GM19372 (cell line): ENCODE measurements around the gene CCR4.
A peak's percentile ranks its signal among the peaks of the same experiment; 100 is the strongest.
"Not testable (repeated sequence)": the region's sequence is repeated elsewhere in the genome, so short reads cannot be mapped to it uniquely, and the experiment has no call there.

Source experiments
- ATAC-seq: cut with Tn5 transposase; IDR thresholded peaks from one replicate; pipeline ENCODE4 v1.9.1; 2021; ENCODE audit warnings: mild to moderate bottlenecking, low read depth, moderate library complexity; ENCODE audit not compliant: unreplicated experiment

The CCR4 gene

DNA sequence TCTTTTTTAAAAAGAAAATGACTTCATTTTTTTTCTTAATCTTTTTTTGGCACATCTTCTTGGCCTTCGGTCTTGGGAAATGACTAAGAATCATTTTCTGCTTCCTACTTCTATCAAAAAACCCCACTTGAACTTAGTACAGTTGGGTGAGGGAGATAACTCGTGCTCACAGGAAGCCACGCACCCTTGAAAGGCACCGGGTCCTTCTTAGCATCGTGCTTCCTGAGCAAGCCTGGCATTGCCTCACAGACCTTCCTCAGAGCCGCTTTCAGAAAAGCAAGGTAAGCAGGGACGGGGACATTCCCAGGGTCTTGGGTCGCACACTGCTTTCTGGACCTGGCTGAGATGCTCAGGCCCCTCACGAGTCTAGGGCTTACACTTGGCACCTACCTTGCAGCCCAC lies at the start of gene CCR4:
Gene CCR4, plus strand, starts transcription at position 235 of the 402 bp plus-strand sequence. CDS start 1,779 bp downstream, outside the sequence.
- no peak for ATAC-seq

DNA sequence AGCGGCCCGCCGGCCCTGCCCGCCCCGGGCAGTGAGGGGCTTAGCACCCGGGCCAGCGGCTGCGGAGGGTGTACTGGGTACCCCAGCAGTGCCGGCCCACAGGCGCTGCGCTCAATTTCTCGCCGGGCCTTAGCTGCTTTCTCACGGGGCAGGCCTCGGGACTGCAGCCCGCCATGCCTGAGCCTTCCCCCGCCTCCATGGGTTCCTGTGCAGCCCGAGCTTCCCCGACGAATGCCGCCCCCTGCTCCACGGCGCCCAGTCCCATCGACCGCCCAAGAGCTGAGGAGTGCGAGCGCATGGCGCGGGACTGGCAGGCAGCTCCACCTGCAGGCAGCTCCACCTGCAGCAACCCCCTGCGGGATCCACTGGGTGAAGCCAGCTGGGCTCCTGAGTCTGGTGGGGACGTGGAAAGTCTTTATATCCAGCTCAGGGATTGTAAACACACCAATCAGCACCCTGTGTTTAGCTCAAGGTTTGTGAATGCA lies 48.5 kb upstream of the CCR4 start:
- not testable (repeated sequence) for ATAC-seq

DNA sequence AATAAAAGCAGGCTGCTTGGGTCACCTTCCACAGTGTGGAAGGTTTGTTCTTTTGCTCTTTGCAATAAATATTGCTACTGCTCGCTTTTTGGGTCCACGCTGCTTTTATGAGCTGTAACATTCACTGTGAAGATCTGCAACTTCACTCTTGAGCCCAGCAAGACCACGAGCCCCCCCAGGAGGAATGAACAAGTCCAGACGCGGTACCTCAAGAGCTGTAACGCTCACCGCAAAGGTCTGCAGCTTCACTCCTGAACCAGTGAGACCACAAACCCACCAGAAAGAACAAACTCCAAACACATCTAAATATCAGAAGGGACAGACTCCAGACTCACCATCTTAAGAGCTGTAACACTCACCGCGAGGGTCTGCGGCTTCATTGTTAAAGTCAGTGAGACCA lies 47.5 kb upstream of the CCR4 start:
- ATAC-seq: no peak

DNA sequence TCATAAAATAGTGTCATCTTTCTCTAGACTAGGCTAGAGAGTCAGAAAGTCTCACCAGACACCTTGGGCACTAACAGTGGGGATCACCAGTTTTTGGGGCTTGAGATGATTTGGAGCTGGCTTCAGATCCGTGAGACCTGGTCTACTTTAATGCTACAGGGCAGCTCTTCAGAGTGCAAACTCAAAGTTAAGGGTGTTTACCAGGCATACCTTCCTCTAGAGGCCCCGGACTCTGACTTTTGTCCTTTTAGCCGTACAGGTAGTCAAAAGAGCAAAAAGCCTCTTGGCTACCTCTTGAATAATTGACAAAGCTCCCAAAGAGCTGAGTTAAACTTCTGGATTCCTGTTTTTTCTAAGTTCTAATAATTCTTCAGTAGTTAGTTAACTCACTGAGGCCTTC lies 41.4 kb upstream of the CCR4 start:
- no peak for ATAC-seq

DNA sequence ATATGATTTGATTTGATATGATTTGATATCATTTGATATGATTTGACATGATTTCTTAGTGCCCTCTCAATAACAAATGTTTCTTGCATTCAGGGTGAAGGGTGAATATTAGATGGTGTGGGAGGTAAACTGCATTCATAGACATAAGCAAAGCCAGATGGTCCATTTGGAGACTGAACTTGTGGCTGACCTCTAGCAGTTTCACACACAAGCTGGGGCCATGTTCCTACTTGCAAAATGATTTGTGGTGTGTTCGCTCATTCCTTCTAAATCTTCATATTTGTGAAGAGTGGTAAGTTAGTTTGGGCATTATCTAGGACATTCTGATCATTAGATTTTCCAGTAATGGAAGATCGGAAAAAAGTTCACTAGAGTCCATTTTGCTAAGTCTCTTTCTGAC lies 40.5 kb upstream of the CCR4 start:
- ATAC-seq: no peak

DNA sequence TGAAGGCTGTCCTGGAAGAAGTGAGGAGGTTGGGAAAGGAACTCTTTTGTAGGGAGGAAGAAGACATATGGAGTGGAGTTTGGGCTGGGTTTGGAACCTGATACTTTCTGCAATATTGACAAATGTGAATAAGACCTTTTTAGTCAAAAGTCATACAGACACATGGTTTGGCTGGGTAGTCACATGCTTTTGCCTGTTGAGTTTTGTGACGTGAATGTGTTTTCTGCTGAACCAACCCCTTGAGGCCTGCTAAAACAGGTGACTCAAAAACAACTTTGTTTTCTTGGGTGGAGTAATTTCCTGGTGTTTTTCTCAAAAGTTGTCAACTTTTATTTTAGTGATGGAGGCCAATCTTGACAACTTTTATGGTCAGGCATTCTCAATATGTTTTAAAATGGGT lies 39.4 kb upstream of the CCR4 start:
- no peak for ATAC-seq

DNA sequence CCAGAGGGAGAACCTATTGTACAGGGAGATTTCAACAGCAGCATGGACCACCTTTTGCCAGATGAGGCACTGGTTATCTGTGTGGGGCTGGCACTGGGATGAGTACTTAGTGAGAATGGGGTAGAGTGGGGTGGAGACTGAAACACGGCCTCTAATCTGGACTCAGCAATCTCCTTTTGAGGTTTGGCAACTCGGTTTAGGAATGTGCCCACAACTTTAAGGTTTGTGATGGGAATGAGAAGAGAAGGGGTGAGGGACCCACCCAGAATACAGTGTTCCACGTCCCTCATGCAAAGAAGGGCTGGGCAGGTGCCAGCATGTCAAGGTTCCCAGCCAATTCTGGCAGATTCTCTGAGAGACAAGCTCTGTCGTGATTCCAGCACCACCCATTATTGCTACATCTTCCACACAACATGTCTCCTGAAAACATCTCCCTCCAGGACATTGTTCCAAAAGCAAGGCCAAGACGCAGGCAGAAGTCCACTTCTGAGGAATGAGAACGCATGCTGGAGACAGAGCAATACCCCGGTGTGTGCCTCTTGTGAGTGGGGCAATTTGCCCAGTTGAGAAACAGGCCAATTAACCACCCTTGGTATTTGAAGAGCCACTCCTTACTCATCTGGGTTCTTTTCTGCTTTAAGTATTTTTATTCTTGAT lies 37.5 kb upstream of the CCR4 start:
- no peak for ATAC-seq

DNA sequence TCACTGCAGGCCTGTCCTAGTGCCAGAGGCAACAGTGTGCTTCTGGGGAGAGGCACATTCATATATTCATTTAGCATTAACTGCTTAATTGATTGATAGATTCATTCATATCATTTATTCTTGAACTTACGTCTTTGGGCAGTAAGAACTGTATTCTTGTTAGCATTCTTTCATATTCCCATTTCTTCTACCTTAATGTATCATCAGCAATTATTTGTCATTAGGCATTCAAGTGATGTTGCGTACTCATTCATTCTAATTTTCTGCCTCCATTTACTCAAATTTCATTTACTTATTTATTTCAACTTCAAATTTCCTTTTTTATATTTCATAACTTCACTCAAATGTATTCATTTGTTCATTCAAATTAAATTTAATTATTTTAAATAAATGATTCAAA lies 31.5 kb upstream of the CCR4 start:
- no peak for ATAC-seq

DNA sequence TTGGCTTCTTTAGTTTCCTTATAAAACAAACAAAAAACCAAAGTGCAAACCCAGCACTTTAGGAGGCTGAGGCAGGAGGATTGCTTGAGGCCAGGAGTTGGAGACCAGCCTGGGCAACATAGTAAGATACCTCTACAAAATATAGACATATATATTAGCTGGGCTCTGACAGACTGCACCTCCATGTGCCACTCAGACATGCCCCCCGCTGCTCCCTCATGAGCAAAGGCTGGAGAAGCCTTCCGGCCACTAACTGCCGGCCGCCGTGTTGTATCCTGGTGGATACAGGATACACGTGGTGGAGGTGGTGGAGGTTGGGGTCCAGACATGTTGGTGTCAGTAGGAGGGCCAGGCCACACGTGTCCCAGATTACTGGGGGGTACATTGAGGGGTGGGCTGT lies 29.4 kb upstream of the CCR4 start:
- no peak for ATAC-seq

DNA sequence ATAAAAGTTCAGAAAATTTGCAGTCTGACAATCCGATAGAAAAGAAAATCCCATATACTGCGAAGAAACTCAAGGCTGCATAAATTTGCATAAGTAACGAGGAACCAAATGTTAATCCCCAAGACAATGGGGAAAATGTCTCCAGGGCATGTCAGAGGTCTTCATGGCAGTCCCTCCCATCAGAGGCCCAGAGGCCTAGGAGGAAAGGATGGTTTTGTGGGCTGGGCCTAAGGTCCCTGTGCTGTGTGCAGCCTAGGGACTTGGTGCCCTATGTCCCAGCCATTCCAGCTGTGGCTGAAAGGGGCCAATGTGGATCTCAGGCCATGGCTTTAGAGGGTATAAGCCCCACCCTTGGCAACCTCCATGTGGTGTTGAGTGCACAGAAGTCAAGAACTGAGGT lies 21.3 kb upstream of the CCR4 start:
- ATAC-seq: no peak

DNA sequence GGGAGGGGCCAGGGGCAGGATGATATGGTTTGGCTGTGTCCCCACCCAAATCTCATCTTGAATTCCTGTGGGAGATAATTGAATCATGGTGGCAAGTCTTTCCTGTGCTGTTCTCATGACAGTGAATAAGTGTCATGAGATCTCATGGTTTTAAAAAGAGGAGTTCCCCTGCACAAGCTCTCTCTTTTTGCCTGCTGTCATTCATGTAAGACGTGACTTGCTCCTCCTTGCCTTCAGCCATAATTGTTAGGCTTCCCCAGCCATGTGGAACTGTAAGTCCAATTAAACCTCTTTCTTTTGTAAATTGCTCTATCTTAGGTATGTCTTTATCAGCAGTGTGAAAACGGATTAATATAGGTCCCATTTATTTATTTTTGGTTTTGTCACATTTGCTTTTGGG lies 20.2 kb upstream of the CCR4 start:
- not testable (repeated sequence) for ATAC-seq

DNA sequence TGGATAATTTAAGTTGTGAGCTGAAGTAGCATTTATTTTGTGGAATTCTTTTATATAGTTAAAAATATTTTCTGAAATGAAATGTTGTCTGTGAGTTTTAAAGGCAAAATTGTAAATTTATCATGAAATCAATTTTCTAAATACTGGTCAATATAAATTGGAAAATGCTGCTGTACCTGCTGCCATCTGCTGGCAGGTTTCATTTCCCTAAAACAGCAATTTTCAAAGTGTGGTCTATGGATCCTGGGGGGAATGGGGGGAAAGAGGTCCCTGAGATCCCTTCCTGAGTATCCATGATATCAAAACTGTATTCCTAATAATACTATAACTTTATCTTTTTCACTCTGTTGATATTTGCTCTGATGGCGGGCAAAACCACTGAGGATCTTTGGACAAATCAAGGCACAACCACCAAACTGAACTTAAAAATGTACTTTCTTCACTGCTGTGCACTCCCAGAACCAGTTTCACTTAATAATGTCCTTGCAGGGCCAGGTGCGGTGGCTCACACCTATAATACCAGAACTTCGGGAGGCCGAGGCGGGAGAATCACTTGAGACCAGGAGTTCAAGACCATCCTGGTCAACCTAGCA lies 17.2 kb upstream of the CCR4 start:
- no peak for ATAC-seq

DNA sequence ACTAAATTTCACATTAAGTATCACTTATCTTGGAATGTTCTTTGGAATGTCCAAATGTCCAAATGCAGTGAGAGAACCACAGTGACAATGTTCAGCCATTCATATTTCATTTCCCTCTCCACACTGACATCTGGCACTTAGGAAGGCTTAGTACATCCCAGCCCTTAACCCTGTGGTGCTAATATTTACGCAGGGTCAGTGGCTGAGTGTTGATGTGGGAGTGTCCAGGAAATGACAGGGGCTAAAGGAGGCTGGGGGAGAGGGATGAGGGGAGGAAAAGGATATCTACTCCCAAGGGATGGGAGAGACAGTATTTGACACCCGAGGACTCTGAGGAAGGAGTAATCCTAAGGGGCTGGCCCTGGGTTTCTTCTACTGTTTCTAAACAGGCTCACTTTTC lies 14.1 kb upstream of the CCR4 start:
- ATAC-seq: no peak

DNA sequence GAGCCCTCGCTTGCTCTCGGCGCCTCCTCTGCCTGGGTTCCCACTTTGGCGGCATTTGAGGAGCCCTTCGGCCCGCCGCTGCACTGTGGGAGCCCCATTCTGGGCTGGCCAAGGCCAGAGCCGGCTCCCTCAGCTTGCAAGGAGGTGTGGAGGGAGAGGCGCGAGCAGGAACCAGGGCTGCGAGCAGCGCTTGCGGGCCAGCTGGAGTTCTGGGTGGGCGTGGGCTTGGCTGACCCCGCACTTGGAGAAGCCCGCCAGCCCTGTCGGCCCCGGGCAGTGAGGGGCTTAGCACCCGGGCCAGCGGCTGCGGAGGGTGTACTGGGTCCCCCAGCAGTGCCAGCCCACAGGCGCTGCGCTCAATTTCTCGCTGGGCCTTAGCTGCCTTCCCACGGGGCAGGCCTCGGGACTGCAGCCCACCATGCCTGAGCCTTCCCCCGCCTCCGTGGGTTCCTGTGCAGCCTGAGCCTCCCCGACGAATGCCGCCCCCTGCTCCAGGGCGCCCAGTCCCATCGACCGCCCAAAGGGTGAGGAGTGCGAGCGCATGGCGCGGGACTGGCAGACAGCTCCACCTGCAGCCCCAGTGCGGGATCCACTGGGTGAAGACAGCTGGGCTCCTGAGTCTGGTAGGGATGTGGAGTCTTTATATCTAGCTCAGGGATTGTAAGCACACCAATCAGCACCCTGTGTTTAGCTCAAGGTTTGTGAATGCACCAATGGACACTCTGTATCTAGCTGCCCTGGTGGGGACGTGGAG lies 11.7 kb upstream of the CCR4 start:
- ATAC-seq: not testable (repeated sequence)

DNA sequence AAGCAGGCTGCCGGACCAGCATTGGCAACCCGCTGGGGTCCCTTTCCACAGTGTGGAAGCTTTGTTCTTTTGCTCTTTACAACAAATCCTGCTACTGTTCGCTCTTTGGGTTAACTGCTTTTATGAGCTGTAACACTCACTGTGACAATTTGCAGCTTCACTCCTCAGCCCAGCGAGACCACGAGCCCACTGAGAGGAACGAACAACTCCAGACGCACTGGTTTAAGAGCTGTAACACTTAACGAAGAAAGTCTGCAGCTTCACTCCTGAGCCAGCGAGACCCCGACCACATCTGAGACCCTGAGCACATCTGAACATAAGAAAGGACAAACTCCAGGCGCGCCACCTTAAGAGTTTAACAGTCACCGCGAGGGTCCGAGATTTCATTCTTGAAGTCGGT lies 10.7 kb upstream of the CCR4 start:
- no peak for ATAC-seq

DNA sequence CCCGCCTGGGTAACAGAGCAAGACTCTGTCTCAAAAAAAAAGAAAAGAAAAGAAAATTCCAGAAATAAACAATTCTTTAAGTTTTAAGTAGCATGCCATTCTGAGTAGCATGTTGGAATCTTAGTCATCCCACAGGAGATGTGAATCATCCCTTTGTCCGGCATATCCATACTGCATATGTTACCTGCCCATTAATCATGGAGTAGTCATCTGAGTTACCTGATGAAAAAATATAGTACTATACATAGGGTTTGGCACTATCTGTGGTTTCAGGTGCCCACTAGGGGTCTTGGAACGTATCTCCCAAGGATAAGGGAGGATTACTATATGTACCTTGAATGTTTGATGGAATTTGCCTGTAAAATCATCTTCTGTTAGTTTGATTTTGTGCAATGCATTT lies 6.3 kb upstream of the CCR4 start:
- no peak for ATAC-seq

DNA sequence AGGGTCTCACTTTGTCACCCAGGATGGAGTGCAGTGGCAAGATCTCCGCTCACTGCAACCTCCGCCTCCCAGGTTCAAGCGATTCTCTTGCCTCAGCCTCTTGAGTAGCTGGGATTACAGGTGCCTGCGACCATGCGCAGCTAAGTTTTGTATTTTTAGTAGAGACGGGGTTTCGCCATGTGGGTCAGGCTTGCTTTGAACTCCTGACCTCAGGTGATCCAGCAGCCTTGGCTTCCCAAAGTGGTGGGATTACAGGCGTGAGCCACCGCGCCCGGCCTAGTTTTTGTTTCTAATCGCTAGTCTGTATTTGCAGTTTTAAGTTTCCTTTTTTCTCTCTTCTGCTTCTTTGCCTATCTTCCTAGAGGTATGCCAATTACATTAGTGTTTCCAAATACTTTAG lies 5.8 kb upstream of the CCR4 start:
- not testable (repeated sequence) for ATAC-seq

DNA sequence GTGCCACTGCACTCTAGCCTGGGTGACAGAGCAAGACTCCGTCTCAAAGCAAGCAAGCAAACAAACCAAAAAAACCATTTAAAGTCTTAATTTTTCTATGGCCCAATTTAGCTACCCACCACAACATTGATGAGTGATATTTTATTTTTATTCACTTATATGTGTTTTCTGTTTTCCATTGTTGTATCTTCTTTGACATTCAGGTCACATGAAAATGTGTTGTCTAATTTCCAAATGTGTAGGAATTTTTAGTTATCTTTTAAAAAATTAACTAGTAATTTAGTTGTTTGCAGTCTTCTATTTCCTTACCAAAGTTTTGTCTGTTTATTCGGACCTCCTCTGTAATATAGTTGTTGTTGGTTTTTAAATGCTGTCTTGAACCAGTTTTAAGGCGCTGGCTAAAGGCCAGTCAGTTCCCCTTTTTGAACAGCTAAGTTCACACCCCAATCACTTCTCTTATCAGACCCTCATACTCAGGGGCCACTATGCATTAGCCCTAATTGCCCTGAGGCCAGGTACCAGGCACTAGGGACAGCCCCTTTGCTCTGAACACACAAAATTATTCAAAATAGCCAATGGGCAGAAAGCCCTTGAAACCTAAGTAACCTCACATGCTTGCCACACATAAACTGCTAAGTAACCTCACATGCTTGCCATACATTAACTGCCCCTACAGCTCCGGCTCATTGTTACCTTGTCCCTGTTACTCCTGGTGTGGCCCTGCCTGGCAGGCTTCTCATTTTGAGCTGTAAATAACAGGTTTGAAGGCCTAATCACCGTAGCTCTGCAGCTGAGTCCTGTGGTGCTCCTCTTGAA lies 4.3 kb upstream of the CCR4 start:
- peak; percentile 40 for ATAC-seq

DNA sequence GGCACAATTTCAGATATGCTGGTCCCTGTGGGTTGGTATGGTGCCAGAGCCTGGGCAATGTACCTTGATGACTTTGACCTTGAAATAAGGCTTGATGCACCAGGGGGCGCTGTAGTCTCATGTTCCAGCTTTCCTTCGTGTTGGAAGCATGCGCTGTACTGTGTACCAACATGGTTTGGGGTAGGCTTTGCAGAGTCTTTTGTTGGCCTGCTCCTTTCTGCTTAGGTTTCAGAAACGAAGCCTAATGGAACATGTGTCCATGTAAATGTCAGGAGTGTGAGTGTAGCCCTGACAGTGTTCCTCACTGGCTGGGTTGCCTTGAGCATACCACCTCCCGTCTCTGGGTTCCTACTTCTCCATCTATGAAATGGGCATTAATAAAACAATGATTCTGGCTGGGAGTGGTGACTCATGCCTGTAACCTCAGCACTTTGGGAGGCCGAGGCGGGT lies 3.6 kb upstream of the CCR4 start:
- ATAC-seq: peak; percentile 77

DNA sequence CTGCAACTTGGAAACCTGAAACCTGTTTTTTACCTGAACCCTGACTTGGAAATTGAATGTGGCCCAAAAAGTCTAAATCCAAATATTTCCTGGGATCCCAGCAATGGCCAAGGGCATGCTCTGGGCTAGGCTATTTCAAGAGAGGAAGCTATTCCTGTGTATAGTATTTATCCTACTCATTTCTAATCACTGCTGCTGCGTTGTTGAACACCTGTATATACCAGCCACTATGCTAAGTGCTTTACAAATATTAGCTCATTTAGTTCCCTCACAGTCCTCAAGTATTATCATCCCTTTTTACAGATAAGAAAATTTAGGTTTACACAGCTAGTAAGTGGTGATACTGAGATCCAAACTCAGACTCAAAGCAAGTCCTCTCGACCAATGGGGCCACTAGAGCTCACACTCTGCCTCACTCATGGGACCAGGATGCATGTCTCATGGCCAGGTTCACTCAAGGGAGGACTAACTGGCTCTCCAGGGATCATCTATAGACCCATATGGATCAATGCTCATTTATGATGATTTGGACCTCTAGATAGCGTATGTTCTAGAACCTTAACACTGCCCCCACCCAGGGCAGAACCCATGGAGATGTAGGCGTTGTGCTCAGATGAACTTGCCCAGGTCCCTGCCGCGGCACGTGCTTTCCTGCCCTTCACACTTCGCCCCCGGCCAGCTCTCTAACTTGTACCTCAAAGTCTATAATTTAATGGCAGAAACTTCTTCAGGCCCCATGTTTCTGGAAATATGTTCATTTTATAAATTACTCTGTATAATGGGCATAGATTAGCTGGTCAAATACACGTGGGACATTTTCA lies 2.6 kb upstream of the CCR4 start:
- no peak for ATAC-seq
